PFSK-1 (cell line): ENCODE measurements around the gene VTI1A.

Source experiments
- FOXP2 ChIP-seq: optimal IDR thresholded peaks from 2 replicates; pipeline ENCODE3; 2011; ENCODE audit warnings: borderline replicate concordance, control low read depth, inconsistent platforms; ENCODE audit not compliant: insufficient read depth; ENCODE audit errors: extremely low read length, extremely low read depth
- POLR2AphosphoS5 ChIP-seq: IDR thresholded peaks from 2 replicates; pipeline ENCODE4 v1.6.1; 2012; ENCODE audit warnings: low read depth, mild to moderate bottlenecking, control low read depth, low read length, moderate library complexity
- REST ChIP-seq, 2 experiments: IDR thresholded peaks; 2 replicates each; pipeline versions ENCODE4 v1.6.1 to v1.8.0; 2011 to 2012; ENCODE audit warnings: low read depth in 2 of 2, low read length in 2 of 2, control low read depth in 1 of 2, inconsistent platforms in 1 of 2, mild to moderate bottlenecking in 1 of 2, moderate library complexity in 1 of 2; ENCODE audit not compliant: insufficient read depth in 1 of 2
- SIN3A ChIP-seq: IDR thresholded peaks from 2 replicates; pipeline ENCODE4 v1.6.1; 2012; ENCODE audit warnings: mild to moderate bottlenecking, low read length, moderate library complexity, borderline replicate concordance; ENCODE audit not compliant: insufficient read depth
- TAF1 ChIP-seq: IDR thresholded peaks from 2 replicates; pipeline ENCODE4 v1.6.1; 2012; ENCODE audit warnings: low read length, control low read depth, borderline replicate concordance; ENCODE audit not compliant: insufficient read depth

Gene VTI1A

GRCh38 chr10:112502536-112502935 lies 55.5 kb downstream of the VTI1A start:
- TF ChIP-seq POLR2AphosphoS5: no peak

GRCh38 chr10:112503643-112504042 lies 56.6 kb downstream of the VTI1A start:
- TF ChIP-seq SIN3A (no peak), TAF1 (no peak), FOXP2 (no peak), REST (IDR thresholded peaks at IDR 0.05; ENCODE audit: insufficient read depth in 1 of 2, low read depth in 2 of 2, low read length in 2 of 2) (no peak), POLR2AphosphoS5 (no peak)

- TF ChIP-seq TAF1: no peak
- TF ChIP-seq FOXP2: no peak
- TF ChIP-seq SIN3A: no peak
- TF ChIP-seq REST (IDR thresholded peaks at IDR 0.05; ENCODE audit: insufficient read depth in 1 of 2, low read depth in 2 of 2, low read length in 2 of 2): no peak
- TF ChIP-seq POLR2AphosphoS5: no peak
These were observed 60.0 kb downstream of the VTI1A start for GRCh38 chr10:112507046-112507445.

GRCh38 chr10:112507988-112508387 lies 61.0 kb downstream of the VTI1A start:
- TF ChIP-seq REST (IDR thresholded peaks at IDR 0.05; ENCODE audit: insufficient read depth in 1 of 2, low read depth in 2 of 2, low read length in 2 of 2) (no peak), SIN3A (no peak), TAF1 (no peak), FOXP2 (no peak), POLR2AphosphoS5 (no peak)

- no peak for TF ChIP-seq SIN3A
These were observed 62.7 kb downstream of the VTI1A start for GRCh38 chr10:112509558-112510291.

- no peak for TF ChIP-seq POLR2AphosphoS5
- no peak for TF ChIP-seq FOXP2
These were observed 63.4 kb downstream of the VTI1A start for GRCh38 chr10:112510384-112510783.

- TF ChIP-seq REST (IDR thresholded peaks at IDR 0.05; ENCODE audit: insufficient read depth in 1 of 2, low read depth in 2 of 2, low read length in 2 of 2): no peak
- no peak for TF ChIP-seq SIN3A
- no peak for TF ChIP-seq FOXP2
- TF ChIP-seq TAF1: no peak
- TF ChIP-seq POLR2AphosphoS5: no peak
These were observed 65.3 kb downstream of the VTI1A start for GRCh38 chr10:112512294-112512693.
